H1 (cell line): ENCODE results near the gene ZNF470. TPM values are rescaled to one million over a fixed set of nuclear protein-coding genes. Genes with fewer than 3 reads are reported as not detected.

Experiments used
- CTCF ChIA-PET: fragments of 300-600 bp; sonication (Branson Sonifier 250); formaldehyde crosslinking; loops from one replicate; lab custom pipeline; 2021; ENCODE audit not compliant: partially characterized antibody; lab: Charles Lee
- POLR2A ChIA-PET: fragments of 300-600 bp; sonication (Branson Sonifier 250); formaldehyde crosslinking; loops from one replicate; lab custom pipeline; 2021; ENCODE audit warnings: inconsistent platforms; ENCODE audit not compliant: partially characterized antibody; lab: Charles Lee
- DNase-seq, 2 experiments: peaks; one replicate each; pipeline versions ENCODE4 v3.0.0 to v3.0.0-alpha.2; 2010 to 2022; ENCODE audit warnings: low spot score in 2 of 2, low read depth in 1 of 2, mixed read lengths in 1 of 2
- FAIRE-seq: peaks from 2 replicates; lab custom pipeline; 2011; peaks lifted over from hg19 to GRCh38; lab: Jason Lieb, UNC
- H2AFZ ChIP-seq: 2 replicates; pipeline ENCODE4 v1.8.1; 2012; ENCODE audit warnings: low read length, inconsistent platforms
- H2AK5ac ChIP-seq: 2 replicates; pipeline ENCODE4 v1.6.1; 2013; ENCODE audit warnings: low read depth, low read length
- H2BK120ac ChIP-seq: replicated peaks from 2 replicates; pipeline ENCODE3; 2013; ENCODE audit warnings: low read depth, low read length, inconsistent platforms
- H2BK12ac ChIP-seq: 2 replicates; pipeline ENCODE4 v1.6.1; 2013; ENCODE audit warnings: low read depth, low read length
- H2BK15ac ChIP-seq: 2 replicates; pipeline ENCODE4 v1.6.1; 2013; ENCODE audit warnings: low read length
- H2BK20ac ChIP-seq: 2 replicates; pipeline ENCODE4 v1.6.1; 2013; ENCODE audit warnings: low read length
- H2BK5ac ChIP-seq: 2 replicates; pipeline ENCODE4 v1.6.1; 2013; ENCODE audit warnings: low read depth, low read length
- H3K14ac ChIP-seq: 2 replicates; pipeline ENCODE4 v1.6.1; 2013; ENCODE audit warnings: inconsistent platforms; ENCODE audit not compliant: insufficient read length
- H3K18ac ChIP-seq: 2 replicates; pipeline ENCODE4 v1.6.1; 2013; ENCODE audit warnings: low read length; ENCODE audit errors: extremely low read depth
- H3K23ac ChIP-seq: 2 replicates; pipeline ENCODE4 v1.6.1; 2013; ENCODE audit warnings: inconsistent platforms; ENCODE audit not compliant: insufficient read length
- H3K23me2 ChIP-seq: 2 replicates; pipeline ENCODE4 v1.6.1; 2013; ENCODE audit warnings: low read depth, low read length
- H3K27ac ChIP-seq: 2 replicates; pipeline ENCODE4 v1.6.1; 2011; ENCODE audit warnings: low read depth, low read length, inconsistent platforms
- H3K27me3 ChIP-seq, 4 experiments: replicated peaks in 1 of 4; 1 replicate in 1 of 4; 2 replicates in 3 of 4; pipeline versions ENCODE4 v1.6.1 to v1.8.1; 2011 to 2013; ENCODE audit warnings: low read length in 3 of 4, mild to moderate bottlenecking in 3 of 4, inconsistent platforms in 2 of 4, mixed read lengths in 2 of 4, moderate library complexity in 1 of 4; ENCODE audit not compliant: control insufficient read depth in 3 of 4, insufficient read depth in 3 of 4; ENCODE audit errors: extremely low read depth in 1 of 4
- H3K36me3 ChIP-seq, 4 experiments: 2 replicates each; pipeline versions ENCODE4 v1.6.1 to v1.8.1; 2011 to 2013; ENCODE audit warnings: mild to moderate bottlenecking in 4 of 4, low read length in 3 of 4, moderate library complexity in 2 of 4, control low read depth in 1 of 4, inconsistent platforms in 1 of 4; ENCODE audit not compliant: insufficient read depth in 4 of 4, control insufficient read depth in 2 of 4
- H3K4ac ChIP-seq: replicated peaks from 2 replicates; pipeline ENCODE3; 2013; ENCODE audit warnings: low read length, low read depth, mixed read lengths, inconsistent platforms; ENCODE audit not compliant: insufficient read length
- H3K4me1 ChIP-seq, 4 experiments: replicated peaks in 1 of 4; 1 replicate in 1 of 4; 2 replicates in 3 of 4; pipeline versions ENCODE4 v1.6.1 to v1.8.1; 2011 to 2013; ENCODE audit warnings: low read length in 3 of 4, inconsistent platforms in 2 of 4, mixed read lengths in 1 of 4; ENCODE audit not compliant: insufficient read depth in 4 of 4, control insufficient read depth in 3 of 4
- H3K4me2 ChIP-seq, 2 experiments: 2 replicates each; pipeline versions ENCODE4 v1.6.1 to v1.8.1; 2011 to 2013; ENCODE audit warnings: low read depth in 2 of 2, low read length in 2 of 2, control low read depth in 1 of 2, inconsistent platforms in 1 of 2, mild to moderate bottlenecking in 1 of 2; ENCODE audit not compliant: insufficient read depth in 1 of 2
- H3K4me3 ChIP-seq, 4 experiments: fragments of 200-600, 300-600 bp in 1 of 4; sonication (generic), shearing (Covaris generic), sonication (Bioruptor Twin) in 1 of 4; 2 replicates each; pipeline versions ENCODE4 v1.5.1 to v1.8.1; 2011 to 2016; ENCODE audit warnings: low read length in 4 of 4, low read depth in 3 of 4, control low read depth in 2 of 4, inconsistent platforms in 2 of 4, mild to moderate bottlenecking in 2 of 4, mixed read lengths in 1 of 4, moderate library complexity in 1 of 4; ENCODE audit not compliant: insufficient read depth in 2 of 4; ENCODE audit errors: extremely low read depth in 1 of 4
- H3K56ac ChIP-seq: replicated peaks from 2 replicates; pipeline ENCODE3; 2013; ENCODE audit warnings: low read depth, mild to moderate bottlenecking, mixed read lengths, low read length, inconsistent platforms; ENCODE audit not compliant: insufficient read length
- H3K79me1 ChIP-seq: 2 replicates; pipeline ENCODE4 v1.6.1; 2013; ENCODE audit warnings: low read depth, low read length, control low read depth
- H3K79me2 ChIP-seq, 2 experiments: 2 replicates each; pipeline versions ENCODE4 v1.6.1 to v1.8.1; 2012 to 2013; ENCODE audit warnings: low read length in 2 of 2, mild to moderate bottlenecking in 2 of 2, inconsistent platforms in 1 of 2; ENCODE audit not compliant: insufficient read depth in 2 of 2, control insufficient read depth in 1 of 2
- H3K9ac ChIP-seq, 4 experiments: replicated peaks in 1 of 4; 1 replicate in 1 of 4; 2 replicates in 3 of 4; pipeline versions ENCODE4 v1.6.1 to v1.8.1; 2011 to 2013; ENCODE audit warnings: low read depth in 3 of 4, low read length in 3 of 4, control low read depth in 2 of 4, mild to moderate bottlenecking in 2 of 4, moderate library complexity in 2 of 4, inconsistent platforms in 1 of 4; ENCODE audit errors: extremely low read depth in 1 of 4
- H3K9me3 ChIP-seq, 2 experiments: 2 replicates each; pipeline versions ENCODE4 v1.6.1 to v1.8.1; 2012 to 2013; ENCODE audit warnings: mild to moderate bottlenecking in 2 of 2, moderate library complexity in 2 of 2, control low read depth in 1 of 2, inconsistent platforms in 1 of 2, low read depth in 1 of 2, low read length in 1 of 2, mixed read lengths in 1 of 2; ENCODE audit not compliant: insufficient read depth in 2 of 2
- H4K20me1 ChIP-seq, 2 experiments: replicated peaks in 1 of 2; 2 replicates each; pipeline versions ENCODE3 to v1.8.1; 2011 to 2013; ENCODE audit warnings: inconsistent platforms in 2 of 2, low read length in 2 of 2, mild to moderate bottlenecking in 1 of 2; ENCODE audit not compliant: insufficient read depth in 2 of 2, control insufficient read depth in 1 of 2
- H4K5ac ChIP-seq: 2 replicates; pipeline ENCODE4 v1.6.1; 2013; ENCODE audit warnings: low read length, low read depth, mixed read lengths, inconsistent platforms; ENCODE audit not compliant: insufficient read length
- H4K8ac ChIP-seq: 2 replicates; pipeline ENCODE4 v1.8.0; 2013; ENCODE audit warnings: mild to moderate bottlenecking, moderate library complexity, low read length, inconsistent platforms; ENCODE audit not compliant: insufficient read depth; ENCODE audit errors: extremely low read depth
- H4K91ac ChIP-seq: replicated peaks from 2 replicates; pipeline ENCODE3; 2013; ENCODE audit warnings: low read length, mixed read lengths, inconsistent platforms; ENCODE audit not compliant: insufficient read length
- ASH2L ChIP-seq: fragments of 200-600, 300-600 bp; sonication (generic); IDR thresholded peaks from one replicate; pipeline ENCODE4 v1.7.1; 2017; ENCODE audit warnings: low read length
- BCL11A ChIP-seq, 2 experiments: IDR thresholded peaks; one replicate each; pipeline ENCODE4 v1.6.1; 2011; ENCODE audit warnings: low read depth in 2 of 2, low read length in 2 of 2, mild to moderate bottlenecking in 2 of 2
- EZH2 ChIP-seq: fragments of 200-600 bp; sonication (generic); IDR thresholded peaks from 2 replicates; pipeline ENCODE4 v1.7.1; 2012; ENCODE audit warnings: low read depth, mild to moderate bottlenecking, moderate library complexity, low read length, inconsistent platforms; ENCODE audit not compliant: severe bottlenecking
- HDAC2 ChIP-seq, 2 experiments: fragments of 300-600 bp in 1 of 2; sonication (generic) in 1 of 2; IDR thresholded peaks; 2 replicates each; pipeline ENCODE4 v1.6.1; 2011 to 2012; ENCODE audit warnings: low read depth in 2 of 2, low read length in 2 of 2, mild to moderate bottlenecking in 2 of 2, moderate library complexity in 2 of 2, borderline replicate concordance in 1 of 2, inconsistent platforms in 1 of 2
- HDAC6 ChIP-seq: IDR thresholded peaks from one replicate; pipeline ENCODE4 v1.7.1; 2012; ENCODE audit warnings: low read depth, mild to moderate bottlenecking, inconsistent platforms, low read length, moderate library complexity
- JUN ChIP-seq: IDR thresholded peaks from 2 replicates; pipeline ENCODE4 v1.6.1; 2011; ENCODE audit warnings: low read depth, mild to moderate bottlenecking, improper control_type of control experiment, low read length
- KDM5A ChIP-seq: fragments of 200-600 bp; IDR thresholded peaks from 2 replicates; pipeline ENCODE4 v1.7.1; 2012; ENCODE audit warnings: mild to moderate bottlenecking, low read length, inconsistent platforms, mixed read lengths
- NANOG ChIP-seq: IDR thresholded peaks from 2 replicates; pipeline ENCODE4 v1.6.1; 2011; ENCODE audit warnings: low read length, low read depth, mild to moderate bottlenecking, inconsistent platforms; ENCODE audit not compliant: insufficient read depth, poor library complexity, severe bottlenecking
- RBBP5 ChIP-seq: IDR thresholded peaks from 2 replicates; pipeline ENCODE4 v1.7.1; 2012; ENCODE audit warnings: low read depth, mild to moderate bottlenecking, inconsistent platforms, low read length, moderate library complexity, borderline replicate concordance
- USF2 ChIP-seq: IDR thresholded peaks from 2 replicates; pipeline ENCODE4 v1.6.1; 2011; ENCODE audit warnings: low read length, improper control_type of control experiment
- WGBS, 2 experiments: shearing (Covaris generic) in 1 of 2; methylation state at CpG; one replicate each; pipeline versions ENCODE4 v1.1.6 to v1.1.7; 2013 to 2015; ENCODE audit warnings: low lambda C conversion rate in 2 of 2, mixed read lengths in 2 of 2, inconsistent platforms in 1 of 2, low coverage in 1 of 2, missing lambda C conversion rate in 1 of 2; ENCODE audit not compliant: insufficient replicate concordance in 2 of 2, insufficient coverage in 1 of 2, insufficient read length in 1 of 2; ENCODE audit errors: extremely low coverage in 1 of 2, missing lambda C conversion rate in 1 of 2; 5-methylcytosine and 5-hydroxymethylcytosine counted together
- polyA plus RNA-seq, 7 experiments: library from polyadenylated mRNA; depleted of rRNA in 3 of 7; stranded (reverse) in 5 of 7; unstranded in 2 of 7; fragments of >200 nt in 5 of 7; fragments of 200-250 nt in 2 of 7; gene quantifications; 1 replicate in 5 of 7; 2 replicates in 1 of 7; 4 replicates in 1 of 7; pipeline versions ENCODE4 v1.2.1 to v1.2.3, GENCODE V29; 2011 to 2013; ENCODE audit warnings: missing spikeins in 2 of 7, mixed read lengths in 2 of 7
- total RNA-seq: library from RNA; stranded (reverse); fragmentation: NEBNext Ultra II Directional; extraction: Animal tissue kit (Norgen Biotek cat#: 25700); gene quantifications from 2 replicates; pipeline ENCODE4 v1.2.1, GENCODE V29; 2021
- TF ChIP-seq, protein P1 (sequence below): IDR thresholded peaks from 2 replicates; pipeline ENCODE4 v1.6.1; 2012; ENCODE audit warnings: inconsistent platforms

Gene ZNF470
- total and polyA plus RNA-seq, 2 of the 8 experiments (the other 6 are each of a cell fraction or from before 2014, with no cell fraction given), result 2.0 to 8.8 TPM

GRCh38 chr19:56613639-56614038, 46.4 kb downstream of the ZNF470 start:
- H2BK15ac ChIP-seq, result no peak overlapping the region
- peaks cover 35 to 48% of the 10 kb centered on the region in 2 experiments; a peak in 3 of 4 replicates for H3K9me3 ChIP-seq
- H2AK5ac ChIP-seq, result no peak overlapping the region
- H2AFZ ChIP-seq, result no peak overlapping the region
- no peak overlapping the region for H3K9ac ChIP-seq
- H3K56ac ChIP-seq, result no peak overlapping the region
- no peak overlapping the region for H3K27ac ChIP-seq
- no peak overlapping the region for H2BK5ac ChIP-seq
- H3K4me3 ChIP-seq, result no peak overlapping the region
- no peak overlapping the region for H4K91ac ChIP-seq
- WGBS, 2 experiments, result 97% methylated on average over 5 of the region's 5 CpGs; no CpG with 5 or more reads in 1 of the 2 experiments
- H3K36me3 ChIP-seq, result peaks cover 0 to 10% (median 0%) of the 10 kb centered on the region in 4 experiments; a peak in 2 of 8 replicates
- FAIRE-seq (no peak), DNase-seq (no peak)
- H2BK120ac ChIP-seq, result no peak overlapping the region
- no peak overlapping the region for H3K4ac ChIP-seq
- H3K4me2 ChIP-seq, result no peak overlapping the region; a peak in 1 of 4 replicates
- POLR2A ChIA-PET, result interaction anchor here (1.8 kb wide), 1 partner anchor 11 kb away, joined by 4 read pairs; no protein-coding TSS in a partner anchor
- H4K5ac ChIP-seq, result no peak overlapping the region
- no peaks in the 10 kb centered on the region; a peak in 1 of 7 replicates for H3K4me1 ChIP-seq
- H3K23ac ChIP-seq, result no peak overlapping the region
- no peak overlapping the region for H3K14ac ChIP-seq
- H2BK20ac ChIP-seq, result no peak overlapping the region
- H2BK12ac ChIP-seq, result no peak overlapping the region
- H4K8ac ChIP-seq, result no peak overlapping the region
- H3K18ac ChIP-seq, result no peak overlapping the region
- H3K23me2 ChIP-seq, result no peaks in the 10 kb centered on the region
- H3K79me1 ChIP-seq, result peaks cover 7% of the 10 kb centered on the region; the same call in 1 of the 2 replicates
- peaks cover 4 to 10% of the 10 kb centered on the region in 2 experiments; a peak in 3 of 4 replicates for H3K79me2 ChIP-seq
- no peaks in the 10 kb centered on the region for H3K27me3 ChIP-seq
- H4K20me1 ChIP-seq, result no peaks in the 10 kb centered on the region
- CTCF ChIA-PET, result interaction anchor here (0.6 to 1.4 kb wide), 3 partner anchors 11 to 181 kb away, joined by 3 to 6 read pairs (median 3); no protein-coding TSS in a partner anchor
- TF ChIP-seq KDM5A, result no peak
- TF ChIP-seq USF2, result no peak
- TF ChIP-seq HDAC6, result no peak
- no peak for TF ChIP-seq RBBP5
- TF ChIP-seq, protein P1, sequence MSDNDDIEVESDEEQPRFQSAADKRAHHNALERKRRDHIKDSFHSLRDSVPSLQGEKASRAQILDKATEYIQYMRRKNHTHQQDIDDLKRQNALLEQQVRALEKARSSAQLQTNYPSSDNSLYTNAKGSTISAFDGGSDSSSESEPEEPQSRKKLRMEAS, result no peak
- TF ChIP-seq EZH2, result no peak
- TF ChIP-seq JUN, result no peak
- no peak for TF ChIP-seq ASH2L
- TF ChIP-seq HDAC2 (IDR thresholded peaks at IDR 0.05; ENCODE audit: borderline replicate concordance in 1 of 2, low read depth in 2 of 2, low read length in 2 of 2), result no peak
- TF ChIP-seq BCL11A (IDR thresholded peaks at IDR 0.05; ENCODE audit: low read depth in 2 of 2, low read length in 2 of 2), result no peak
- no peak for TF ChIP-seq NANOG
